ENCODE measurements around the gene EN1. TPM values are rescaled to one million over a fixed set of nuclear protein-coding genes. Genes with fewer than 3 reads are reported as not detected.

The EN1 gene
- total RNA-seq, 1 donor from 2014 or later: 4.2 TPM

- H3K27ac ChIP-seq (ENCODE audit: low read depth, low read length): no peak overlapping the region
- peaks cover 9 to 14% (median 11%) of the 10 kb centered on the region in 3 donors for H3K4me1 ChIP-seq (ENCODE audit: control insufficient read depth in 3 of 3, insufficient read depth in 3 of 3, low read length in 3 of 3)
- no peaks in the 10 kb centered on the region for H3K36me3 ChIP-seq (ENCODE audit: control insufficient read depth in 3 of 3, insufficient read depth in 3 of 3, low read length in 3 of 3)
- H3K4me3 ChIP-seq (ENCODE audit: low read length in 3 of 3): no peak overlapping the region
- H3K9ac ChIP-seq (ENCODE audit: low read depth in 1 of 3, low read length in 3 of 3): no peak overlapping the region
- no peaks in the 10 kb centered on the region for H3K9me3 ChIP-seq (ENCODE audit: control insufficient read depth in 3 of 3, low read length in 3 of 3)
- peaks cover 35 to 42% (median 40%) of the 10 kb centered on the region in 3 donors for H3K27me3 ChIP-seq (ENCODE audit: control insufficient read depth in 3 of 3, insufficient read depth in 3 of 3, low read length in 3 of 3)
These were observed 3.5 kb upstream of the EN1 start for GRCh38 chr2:118850901-118851415.

DNA sequence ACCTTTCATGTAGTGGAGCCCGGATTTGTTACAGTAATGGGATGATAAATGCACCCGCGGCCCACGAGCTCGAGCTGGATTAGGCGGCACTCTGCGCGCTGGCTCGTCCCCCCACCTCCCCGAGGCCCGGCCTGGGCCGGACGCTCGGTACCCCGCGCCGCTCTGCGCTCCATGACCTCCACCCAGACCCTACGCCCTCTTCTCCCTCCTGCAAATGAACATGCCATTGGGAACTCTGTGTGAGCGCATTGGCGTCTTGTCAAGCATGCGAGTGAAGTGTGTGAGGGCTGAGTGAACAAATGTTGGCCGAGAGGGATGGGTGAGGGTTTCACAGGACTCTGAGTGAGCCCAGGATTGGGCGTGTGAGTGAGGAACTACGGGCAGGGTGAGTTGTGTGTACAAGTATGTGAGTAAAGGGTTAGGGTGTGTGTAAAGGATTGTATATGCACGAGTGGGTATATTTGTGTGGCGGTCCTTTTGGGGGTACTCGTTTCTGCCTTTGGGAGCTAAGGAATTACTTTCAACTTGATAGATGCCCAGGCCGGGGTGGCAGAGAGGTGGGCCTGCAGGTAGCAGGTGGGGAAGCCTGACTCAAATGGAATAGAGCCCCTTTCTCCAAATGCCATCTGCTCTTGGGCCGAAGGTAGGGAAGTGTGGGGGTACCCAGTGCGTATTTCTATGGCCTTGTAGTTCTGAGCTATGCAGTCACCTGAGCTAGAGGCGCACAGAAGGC is 2.9 kb upstream of the EN1 start:
- Histone ChIP-seq H3K27ac (ENCODE audit: low read depth, low read length) (no peak overlapping the region), H3K36me3 (ENCODE audit: control insufficient read depth in 3 of 3, insufficient read depth in 3 of 3, low read length in 3 of 3) (no peaks in the 10 kb centered on the region), H3K9me3 (ENCODE audit: control insufficient read depth in 3 of 3, low read length in 3 of 3) (no peaks in the 10 kb centered on the region), H3K9ac (ENCODE audit: low read depth in 1 of 3, low read length in 3 of 3) (peak overlapping the region in 1 of 3 donors; percentile 33), H3K4me3 (ENCODE audit: low read length in 3 of 3) (no peak overlapping the region), H3K4me1 (ENCODE audit: control insufficient read depth in 3 of 3, insufficient read depth in 3 of 3, low read length in 3 of 3) (peaks cover 5 to 16% (median 6%) of the 10 kb centered on the region in 3 donors), H3K27me3 (ENCODE audit: control insufficient read depth in 3 of 3, insufficient read depth in 3 of 3, low read length in 3 of 3) (peaks cover 35 to 46% (median 38%) of the 10 kb centered on the region in 3 donors)

- H3K4me1 ChIP-seq (ENCODE audit: control insufficient read depth in 3 of 3, insufficient read depth in 3 of 3, low read length in 3 of 3): peaks cover 7 to 23% (median 11%) of the 10 kb centered on the region in 3 donors
- H3K36me3 ChIP-seq (ENCODE audit: control insufficient read depth in 3 of 3, insufficient read depth in 3 of 3, low read length in 3 of 3): no peaks in the 10 kb centered on the region
- no peaks in the 10 kb centered on the region for H3K9me3 ChIP-seq (ENCODE audit: control insufficient read depth in 3 of 3, low read length in 3 of 3)
- peaks cover 36 to 49% (median 40%) of the 10 kb centered on the region in 3 donors for H3K27me3 ChIP-seq (ENCODE audit: control insufficient read depth in 3 of 3, insufficient read depth in 3 of 3, low read length in 3 of 3)
- H3K27ac ChIP-seq (ENCODE audit: low read depth, low read length): no peak overlapping the region
- peak overlapping the region in 1 of 3 donors; percentile 33 for H3K9ac ChIP-seq (ENCODE audit: low read depth in 1 of 3, low read length in 3 of 3)
- no peak overlapping the region for H3K4me3 ChIP-seq (ENCODE audit: low read length in 3 of 3)
These were observed 2.0 kb upstream of the EN1 start for GRCh38 chr2:118849226-118850167.

- H3K9me3 ChIP-seq (ENCODE audit: control insufficient read depth in 3 of 3, low read length in 3 of 3): no peaks in the 10 kb centered on the region
- peak overlapping the region; percentile 44 for H3K27ac ChIP-seq (ENCODE audit: low read depth, low read length)
- H3K27me3 ChIP-seq (ENCODE audit: control insufficient read depth in 3 of 3, insufficient read depth in 3 of 3, low read length in 3 of 3): peaks cover 34 to 54% (median 35%) of the 10 kb centered on the region in 3 donors
- peak overlapping the region; percentile 64 to 76 (median 70) for H3K4me3 ChIP-seq (ENCODE audit: low read length in 3 of 3)
- peaks cover 12 to 27% (median 16%) of the 10 kb centered on the region in 3 donors for H3K4me1 ChIP-seq (ENCODE audit: control insufficient read depth in 3 of 3, insufficient read depth in 3 of 3, low read length in 3 of 3)
- H3K9ac ChIP-seq (ENCODE audit: low read depth in 1 of 3, low read length in 3 of 3): peak overlapping the region; percentile 66 to 78 (median 70)
- H3K36me3 ChIP-seq (ENCODE audit: control insufficient read depth in 3 of 3, insufficient read depth in 3 of 3, low read length in 3 of 3): no peaks in the 10 kb centered on the region
These were observed 1.2 kb upstream of the EN1 start for GRCh38 chr2:118848381-118849225.

GRCh38 chr2:118847762-118848172 is 319 bp upstream of the EN1 start:
- no peaks in the 10 kb centered on the region for H3K9me3 ChIP-seq (ENCODE audit: control insufficient read depth in 3 of 3, low read length in 3 of 3)
- peaks cover 0 to 1% (median 0%) of the 10 kb centered on the region in 3 donors for H3K36me3 ChIP-seq (ENCODE audit: control insufficient read depth in 3 of 3, insufficient read depth in 3 of 3, low read length in 3 of 3)
- H3K9ac ChIP-seq (ENCODE audit: low read depth in 1 of 3, low read length in 3 of 3): peak overlapping the region; percentile 66 to 78 (median 70)
- peak overlapping the region; percentile 64 to 76 (median 71) for H3K4me3 ChIP-seq (ENCODE audit: low read length in 3 of 3)
- peak overlapping the region; percentile 44 for H3K27ac ChIP-seq (ENCODE audit: low read depth, low read length)
- H3K4me1 ChIP-seq (ENCODE audit: control insufficient read depth in 3 of 3, insufficient read depth in 3 of 3, low read length in 3 of 3): peaks cover 19 to 29% (median 22%) of the 10 kb centered on the region in 3 donors
- peaks cover 32 to 49% (median 33%) of the 10 kb centered on the region in 3 donors for H3K27me3 ChIP-seq (ENCODE audit: control insufficient read depth in 3 of 3, insufficient read depth in 3 of 3, low read length in 3 of 3)

DNA sequence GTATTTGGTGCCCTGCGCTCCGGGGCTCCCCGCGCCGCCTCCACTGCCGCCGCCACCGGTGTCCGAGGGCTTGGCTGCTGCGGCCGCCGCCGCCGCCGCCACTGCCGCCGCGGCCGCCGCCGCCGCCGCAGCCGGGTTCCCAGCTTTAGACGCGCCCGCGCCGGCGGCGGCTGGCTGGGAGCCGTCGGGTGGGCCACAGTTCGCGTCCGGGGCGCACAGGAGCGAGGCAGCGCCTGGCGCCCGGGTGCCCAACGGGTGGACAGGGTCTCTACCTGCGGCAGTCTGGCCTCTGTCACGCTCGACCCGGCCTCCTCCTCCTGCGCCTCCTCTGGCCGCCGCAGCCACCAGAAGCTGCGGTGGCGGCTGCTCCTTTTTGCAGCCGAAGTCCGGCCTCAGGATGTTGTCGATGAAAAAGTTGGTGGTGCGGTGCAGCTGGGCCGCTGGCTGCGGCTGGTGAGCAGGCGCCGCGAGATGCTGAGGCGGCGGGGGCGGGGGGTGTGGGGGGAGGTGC is 951 bp downstream of the EN1 start:
- Histone ChIP-seq H3K9ac (ENCODE audit: low read depth in 1 of 3, low read length in 3 of 3) (peak overlapping the region; percentile 78 to 87 (median 80)), H3K36me3 (ENCODE audit: control insufficient read depth in 3 of 3, insufficient read depth in 3 of 3, low read length in 3 of 3) (peaks cover 0 to 3% (median 0%) of the 10 kb centered on the region in 3 donors), H3K4me3 (ENCODE audit: low read length in 3 of 3) (peak overlapping the region; percentile 78 to 82 (median 82)), H3K27ac (ENCODE audit: low read depth, low read length) (peak overlapping the region; percentile 78), H3K4me1 (ENCODE audit: control insufficient read depth in 3 of 3, insufficient read depth in 3 of 3, low read length in 3 of 3) (peaks cover 20 to 31% (median 25%) of the 10 kb centered on the region in 3 donors), H3K27me3 (ENCODE audit: control insufficient read depth in 3 of 3, insufficient read depth in 3 of 3, low read length in 3 of 3) (peaks cover 24 to 52% (median 42%) of the 10 kb centered on the region in 3 donors), H3K9me3 (ENCODE audit: control insufficient read depth in 3 of 3, low read length in 3 of 3) (no peaks in the 10 kb centered on the region)

- Histone ChIP-seq H3K27me3 (ENCODE audit: control insufficient read depth in 3 of 3, insufficient read depth in 3 of 3, low read length in 3 of 3) (peaks cover 21 to 49% (median 47%) of the 10 kb centered on the region in 3 donors), H3K9me3 (ENCODE audit: control insufficient read depth in 3 of 3, low read length in 3 of 3) (no peaks in the 10 kb centered on the region), H3K27ac (ENCODE audit: low read depth, low read length) (peak overlapping the region; percentile 78), H3K4me1 (ENCODE audit: control insufficient read depth in 3 of 3, insufficient read depth in 3 of 3, low read length in 3 of 3) (peaks cover 20 to 31% (median 25%) of the 10 kb centered on the region in 3 donors), H3K4me3 (ENCODE audit: low read length in 3 of 3) (peak overlapping the region; percentile 78 to 82 (median 82)), H3K9ac (ENCODE audit: low read depth in 1 of 3, low read length in 3 of 3) (peak overlapping the region; percentile 78 to 87 (median 80)), H3K36me3 (ENCODE audit: control insufficient read depth in 3 of 3, insufficient read depth in 3 of 3, low read length in 3 of 3) (peaks cover 0 to 3% (median 0%) of the 10 kb centered on the region in 3 donors)
These were observed 1.7 kb downstream of the EN1 start for GRCh38 chr2:118845522-118846441.

- peak overlapping the region; percentile 78 to 87 (median 80) for H3K9ac ChIP-seq (ENCODE audit: low read depth in 1 of 3, low read length in 3 of 3)
- H3K4me3 ChIP-seq (ENCODE audit: low read length in 3 of 3): peak overlapping the region; percentile 78 to 82 (median 82)
- H3K27me3 ChIP-seq (ENCODE audit: control insufficient read depth in 3 of 3, insufficient read depth in 3 of 3, low read length in 3 of 3): peaks cover 18 to 47% (median 44%) of the 10 kb centered on the region in 3 donors
- peaks cover 0 to 3% (median 0%) of the 10 kb centered on the region in 3 donors for H3K36me3 ChIP-seq (ENCODE audit: control insufficient read depth in 3 of 3, insufficient read depth in 3 of 3, low read length in 3 of 3)
- peaks cover 20 to 31% (median 25%) of the 10 kb centered on the region in 3 donors for H3K4me1 ChIP-seq (ENCODE audit: control insufficient read depth in 3 of 3, insufficient read depth in 3 of 3, low read length in 3 of 3)
- peak overlapping the region; percentile 78 for H3K27ac ChIP-seq (ENCODE audit: low read depth, low read length)
- no peaks in the 10 kb centered on the region for H3K9me3 ChIP-seq (ENCODE audit: control insufficient read depth in 3 of 3, low read length in 3 of 3)
These were observed 2.4 kb downstream of the EN1 start for GRCh38 chr2:118845005-118845521.
